Esophagus (tissue), 2 donors: ENCODE data around the gene FNDC3B. TPM values are rescaled to one million over a fixed set of nuclear protein-coding genes. Genes with fewer than 3 reads are reported as not detected.

ENCODE experiments used
- H3K27ac ChIP-seq, 2 donors: one replicate each; pipeline ENCODE4 v1.5.1; 2013; ENCODE audit warnings: low read depth in 2 of 2, mild to moderate bottlenecking in 2 of 2, inconsistent platforms in 1 of 2, low read length in 1 of 2, moderate library complexity in 1 of 2
- H3K27me3 ChIP-seq, 2 donors: one replicate each; pipeline ENCODE4 v1.6.1; 2013; ENCODE audit warnings: low read length in 2 of 2, control low read depth in 1 of 2, mild to moderate bottlenecking in 1 of 2; ENCODE audit not compliant: insufficient read depth in 2 of 2, control insufficient read depth in 1 of 2
- H3K36me3 ChIP-seq, 2 donors: one replicate each; pipeline ENCODE4 v1.6.1; 2013; ENCODE audit warnings: low read length in 1 of 2; ENCODE audit not compliant: control insufficient read depth in 2 of 2, insufficient read depth in 2 of 2
- H3K4me1 ChIP-seq, 2 donors: one replicate each; pipeline ENCODE4 v1.6.1; 2013; ENCODE audit warnings: low read length in 1 of 2; ENCODE audit not compliant: control insufficient read depth in 2 of 2, insufficient read depth in 2 of 2
- H3K4me3 ChIP-seq, 2 donors: one replicate each; pipeline ENCODE4 v1.5.1; 2013; ENCODE audit warnings: low read length in 2 of 2, mild to moderate bottlenecking in 2 of 2, low read depth in 1 of 2, moderate library complexity in 1 of 2
- H3K9me3 ChIP-seq, 2 donors: one replicate each; pipeline ENCODE4 v1.6.1; 2013; ENCODE audit warnings: mild to moderate bottlenecking in 2 of 2, low read depth in 1 of 2, low read length in 1 of 2, moderate library complexity in 1 of 2; ENCODE audit not compliant: control insufficient read depth in 2 of 2, insufficient read depth in 1 of 2
- WGBS, 2 donors: extraction: QIAGEN DNeasy Blood & Tissue Kit; methylation state at CpG; one replicate each; pipeline ENCODE4 v1.1.7; 2013; 5-methylcytosine and 5-hydroxymethylcytosine counted together
- polyA plus RNA-seq, 2 donors: library from polyadenylated mRNA; stranded (reverse); fragments of 200-250 nt; gene quantifications; one replicate each; pipeline ENCODE4 v1.2.3, GENCODE V29; 2013
- donor health status: healthy with polysubstance abuse.
- donor health status: Bipolar disorder and iron deficiency.

The FNDC3B gene
- polyA plus RNA-seq, 2 donors = 2.8 to 3.3 TPM

- H3K4me1 ChIP-seq = no peaks in the 10 kb centered on the region
- peak overlapping the region in 1 of 2 donors; percentile 4 for H3K27ac ChIP-seq
- H3K27me3 ChIP-seq = no peaks in the 10 kb centered on the region
- H3K36me3 ChIP-seq = no peaks in the 10 kb centered on the region
- H3K9me3 ChIP-seq = no peaks in the 10 kb centered on the region
- WGBS, 2 donors = 88 to 95% methylated on average over 8 of the region's 8 CpGs
- no peak overlapping the region for H3K4me3 ChIP-seq
Observed at GRCh38 chr3:172257648-172258400, 218.4 kb downstream of the FNDC3B start.

- H3K36me3 ChIP-seq = no peaks in the 10 kb centered on the region
- no peaks in the 10 kb centered on the region for H3K27me3 ChIP-seq
- H3K4me3 ChIP-seq = no peak overlapping the region
- no peaks in the 10 kb centered on the region for H3K4me1 ChIP-seq
- peak overlapping the region; percentile 4 to 37 for H3K27ac ChIP-seq
- WGBS, 2 donors = 37 to 56% methylated on average over 3 of the region's 3 CpGs
- H3K9me3 ChIP-seq = no peaks in the 10 kb centered on the region
Observed at GRCh38 chr3:172258624-172259023, 219.2 kb downstream of the FNDC3B start.

- no peak overlapping the region for H3K4me3 ChIP-seq
- H3K4me1 ChIP-seq = no peaks in the 10 kb centered on the region
- H3K36me3 ChIP-seq = no peaks in the 10 kb centered on the region
- H3K27ac ChIP-seq = peak overlapping the region in 1 of 2 donors; percentile 12
- no peaks in the 10 kb centered on the region for H3K27me3 ChIP-seq
- no peaks in the 10 kb centered on the region for H3K9me3 ChIP-seq
- WGBS, 2 donors = 69 to 71% methylated on average over 6 of the region's 6 CpGs
Observed at GRCh38 chr3:172259111-172259541, 219.7 kb downstream of the FNDC3B start.

- Histone ChIP-seq H3K36me3 (no peaks in the 10 kb centered on the region), H3K27ac (no peak overlapping the region), H3K27me3 (no peaks in the 10 kb centered on the region), H3K4me3 (no peak overlapping the region), H3K4me1 (no peaks in the 10 kb centered on the region), H3K9me3 (no peaks in the 10 kb centered on the region)
- 54 to 62% methylated on average over 2 of the region's 2 CpGs for WGBS, 2 donors
Observed at GRCh38 chr3:172259726-172260248, 220.4 kb downstream of the FNDC3B start.

- Histone ChIP-seq H3K27ac (no peak overlapping the region), H3K36me3 (no peaks in the 10 kb centered on the region), H3K4me3 (no peak overlapping the region), H3K4me1 (no peaks in the 10 kb centered on the region), H3K9me3 (no peaks in the 10 kb centered on the region), H3K27me3 (no peaks in the 10 kb centered on the region)
- WGBS, 2 donors = 88 to 90% methylated on average over 2 of the region's 2 CpGs
Observed at GRCh38 chr3:172260381-172260780, 221.0 kb downstream of the FNDC3B start.

GRCh38 chr3:172261054-172261453 lies 221.7 kb downstream of the FNDC3B start:
- Histone ChIP-seq H3K4me1 (no peaks in the 10 kb centered on the region), H3K4me3 (no peak overlapping the region), H3K27me3 (no peaks in the 10 kb centered on the region), H3K27ac (no peak overlapping the region), H3K9me3 (no peaks in the 10 kb centered on the region), H3K36me3 (no peaks in the 10 kb centered on the region)
- whole genome bisulfite sequencing, 2 donors = 88% methylated on average over 5 of the region's 5 CpGs

GRCh38 chr3:172262991-172263608 lies 223.7 kb downstream of the FNDC3B start:
- no peaks in the 10 kb centered on the region for H3K9me3 ChIP-seq
- no peaks in the 10 kb centered on the region for H3K4me1 ChIP-seq
- no peaks in the 10 kb centered on the region for H3K36me3 ChIP-seq
- H3K27me3 ChIP-seq = no peaks in the 10 kb centered on the region
- 56 to 77% methylated on average over 1 of the region's 1 CpG for WGBS, 2 donors
- no peak overlapping the region for H3K4me3 ChIP-seq
- H3K27ac ChIP-seq = no peak overlapping the region

GRCh38 chr3:172263781-172264486 lies 224.6 kb downstream of the FNDC3B start:
- no peak overlapping the region for H3K4me3 ChIP-seq
- no peaks in the 10 kb centered on the region for H3K4me1 ChIP-seq
- no peak overlapping the region for H3K27ac ChIP-seq
- H3K27me3 ChIP-seq = no peaks in the 10 kb centered on the region
- no peaks in the 10 kb centered on the region for H3K36me3 ChIP-seq
- 96 to 98% methylated on average over 7 of the region's 7 CpGs for WGBS, 2 donors
- H3K9me3 ChIP-seq = no peaks in the 10 kb centered on the region

GRCh38 chr3:172266103-172266502 lies 226.7 kb downstream of the FNDC3B start:
- 96 to 99% methylated on average over 3 of the region's 3 CpGs for WGBS, 2 donors
- H3K4me3 ChIP-seq = no peak overlapping the region
- H3K4me1 ChIP-seq = no peaks in the 10 kb centered on the region
- no peaks in the 10 kb centered on the region for H3K9me3 ChIP-seq
- H3K27ac ChIP-seq = no peak overlapping the region
- no peaks in the 10 kb centered on the region for H3K36me3 ChIP-seq
- H3K27me3 ChIP-seq = no peaks in the 10 kb centered on the region
